Activated CD4-positive, alpha-beta T cell treated with anti-CD3 and anti-CD28 coated beads for 4 hours (primary cell): ENCODE measurements around the gene IKBKG.
"Not testable (repeated sequence)": the region's sequence is repeated elsewhere in the genome, so short reads cannot be mapped to it uniquely, and the experiment has no call there.

Source experiments
- DNase-seq, 2 donors: peaks; one replicate each; pipeline ENCODE4 v3.0.0-alpha.2; 2020

The IKBKG gene

DNA sequence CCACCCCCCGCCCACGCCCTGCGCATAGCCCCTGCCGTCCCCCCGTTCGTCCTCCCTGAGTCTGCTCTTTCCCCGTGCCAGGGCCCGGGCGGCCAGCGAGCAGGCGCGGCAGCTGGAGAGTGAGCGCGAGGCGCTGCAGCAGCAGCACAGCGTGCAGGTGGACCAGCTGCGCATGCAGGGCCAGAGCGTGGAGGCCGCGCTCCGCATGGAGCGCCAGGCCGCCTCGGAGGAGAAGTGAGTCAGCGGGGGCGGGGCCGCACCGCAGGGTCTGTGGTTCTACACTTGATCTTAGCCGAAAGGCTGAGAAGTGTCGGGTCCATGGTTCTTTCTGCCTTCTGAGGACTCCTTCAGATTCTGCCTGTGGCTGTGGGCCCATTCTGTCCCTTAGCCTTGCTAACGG lies 12.9 kb downstream of the IKBKG start:
- DNase-seq, result not testable (repeated sequence)

- DNase-seq, result not testable (repeated sequence)
Measured at GRCh38 chrX:154562295-154562694, 14.9 kb downstream of the IKBKG start.

DNA sequence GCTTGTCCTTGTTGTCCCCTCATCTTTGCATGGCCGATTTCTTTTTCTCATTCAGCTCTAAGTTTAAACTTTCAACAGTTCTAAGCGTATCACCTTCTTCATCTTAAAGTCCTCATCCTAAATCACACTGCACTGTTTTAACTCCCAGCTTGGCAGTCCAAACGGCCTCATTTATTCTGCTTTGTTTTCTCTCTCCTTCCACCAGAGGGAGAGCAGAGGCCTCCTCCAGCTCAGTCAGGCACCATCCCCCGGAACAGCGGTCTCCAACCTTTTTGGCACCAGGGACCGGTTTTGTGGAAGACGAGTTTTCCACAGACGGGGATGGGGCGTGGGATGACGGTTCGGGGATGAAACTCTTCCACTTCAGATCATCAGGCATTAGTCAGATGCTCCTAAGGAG lies 22.9 kb downstream of the IKBKG start:
- DNase-seq, result not testable (repeated sequence)

- not testable (repeated sequence) for DNase-seq
Measured at GRCh38 chrX:154573061-154573460, 25.6 kb downstream of the IKBKG start.

GRCh38 chrX:154575076-154575475 lies 27.7 kb downstream of the IKBKG start:
- not testable (repeated sequence) for DNase-seq

DNA sequence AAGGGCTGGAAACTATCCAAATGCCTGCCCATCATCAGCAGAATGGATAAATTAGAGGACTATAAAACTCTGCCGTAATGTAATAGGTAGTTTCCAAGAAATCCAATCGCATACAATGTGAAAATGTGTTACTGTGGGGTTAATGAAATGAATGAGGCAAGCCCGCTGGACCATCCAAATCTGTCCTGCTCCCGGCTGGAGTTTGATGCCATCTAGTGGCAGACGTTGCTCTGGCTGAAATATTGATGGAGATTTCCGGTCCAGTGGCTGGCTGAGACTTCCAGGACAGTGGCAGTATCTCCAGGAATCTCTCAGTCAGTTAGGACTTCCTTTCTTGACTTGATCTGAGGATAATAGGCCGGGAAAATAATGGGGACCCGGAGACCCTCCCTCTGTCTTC lies 35.6 kb downstream of the IKBKG start:
- DNase-seq, result not testable (repeated sequence)

GRCh38 chrX:154584585-154585183 lies 37.3 kb downstream of the IKBKG start, which contains the start of gene CTAG1A:
CTAG1A (plus strand) TSS chrX:154585133; CDS start chrX:154585207, 74 bp downstream.
- DNase-seq, result not testable (repeated sequence)

DNA sequence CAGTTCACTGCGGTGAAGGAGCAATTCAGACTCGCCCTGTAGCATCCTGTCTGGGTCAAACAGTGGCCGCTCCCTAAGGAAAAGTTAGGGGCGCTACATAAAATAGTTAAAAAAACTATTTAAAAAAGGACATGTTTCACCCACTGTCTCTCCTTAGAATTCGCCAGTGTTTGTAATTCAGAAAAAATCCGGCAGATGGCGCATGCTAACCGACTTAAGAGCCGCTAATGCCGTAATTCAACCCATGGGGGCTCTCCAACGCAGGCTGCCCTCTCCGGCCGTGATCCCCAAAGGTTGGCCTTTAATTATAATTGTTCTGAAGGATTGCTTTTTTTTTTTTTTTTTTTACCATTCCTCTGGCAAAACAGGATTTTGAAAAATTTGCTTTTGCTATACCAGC lies 43.0 kb downstream of the IKBKG start:
- not testable (repeated sequence) for DNase-seq

GRCh38 chrX:154592505-154592904 lies 45.1 kb downstream of the IKBKG start:
- no peak for DNase-seq

GRCh38 chrX:154593201-154593600 lies 45.8 kb downstream of the IKBKG start:
- no peak for DNase-seq

DNA sequence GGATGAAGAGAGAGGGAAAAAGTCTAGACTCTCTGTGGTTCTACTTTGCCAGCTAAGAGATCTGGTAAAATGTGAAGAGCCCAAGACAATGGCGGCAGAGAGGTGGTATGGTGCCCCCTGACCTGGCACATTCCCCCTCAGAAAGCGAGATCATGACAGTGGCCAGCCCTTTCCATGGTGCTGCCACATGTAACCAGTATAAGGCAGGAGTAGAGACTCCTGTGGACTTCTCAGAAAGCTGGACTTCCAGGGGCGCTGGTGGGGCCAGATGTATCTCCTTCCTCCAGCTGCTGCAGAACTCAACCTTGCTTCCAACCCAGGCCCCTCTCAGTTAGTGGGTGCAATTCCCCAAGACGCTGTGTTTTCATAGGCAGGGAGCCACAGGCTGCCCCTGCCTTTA lies 47.1 kb downstream of the IKBKG start:
- no peak for DNase-seq

- no peak for DNase-seq
Measured at GRCh38 chrX:154595559-154596249, 48.3 kb downstream of the IKBKG start.

- no peak for DNase-seq
Measured at GRCh38 chrX:154596290-154596929, 49.0 kb downstream of the IKBKG start.

- no peak for DNase-seq
Measured at GRCh38 chrX:154597221-154597620, 49.8 kb downstream of the IKBKG start.

GRCh38 chrX:154598656-154599055 lies 51.2 kb downstream of the IKBKG start:
- DNase-seq, result no peak

GRCh38 chrX:154599531-154599930 lies 52.1 kb downstream of the IKBKG start:
- DNase-seq, result no peak

DNA sequence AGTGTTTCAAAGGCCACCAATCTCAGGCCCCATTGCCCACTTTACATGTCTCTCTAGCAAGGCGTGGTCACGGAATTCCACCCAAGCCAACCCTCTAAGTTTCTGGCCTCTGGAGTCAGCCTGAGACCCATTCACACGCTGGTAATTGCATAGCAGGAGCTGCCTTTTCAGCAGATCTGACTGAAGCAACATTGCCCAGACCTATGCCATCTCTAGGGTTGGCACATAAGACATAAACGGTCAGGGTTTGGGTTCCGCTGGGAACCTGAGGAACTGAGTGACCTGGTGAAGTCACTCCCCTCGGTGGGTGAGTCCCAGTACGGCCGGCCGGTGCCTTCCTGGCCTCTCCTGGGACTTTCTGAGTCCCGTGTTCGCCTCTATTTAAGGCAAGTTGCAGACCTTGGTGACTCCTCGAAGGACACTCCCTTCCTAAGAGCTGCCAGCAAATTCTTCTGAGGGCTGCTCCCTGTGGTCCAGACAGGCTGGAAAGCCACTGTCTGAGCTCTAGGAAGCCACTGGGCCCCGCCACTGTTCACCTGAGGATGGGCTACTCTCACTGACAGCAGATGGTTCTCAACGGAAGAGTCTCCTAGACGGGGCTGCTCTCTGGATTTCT lies 53.4 kb downstream of the IKBKG start:
- DNase-seq, result no peak

DNA sequence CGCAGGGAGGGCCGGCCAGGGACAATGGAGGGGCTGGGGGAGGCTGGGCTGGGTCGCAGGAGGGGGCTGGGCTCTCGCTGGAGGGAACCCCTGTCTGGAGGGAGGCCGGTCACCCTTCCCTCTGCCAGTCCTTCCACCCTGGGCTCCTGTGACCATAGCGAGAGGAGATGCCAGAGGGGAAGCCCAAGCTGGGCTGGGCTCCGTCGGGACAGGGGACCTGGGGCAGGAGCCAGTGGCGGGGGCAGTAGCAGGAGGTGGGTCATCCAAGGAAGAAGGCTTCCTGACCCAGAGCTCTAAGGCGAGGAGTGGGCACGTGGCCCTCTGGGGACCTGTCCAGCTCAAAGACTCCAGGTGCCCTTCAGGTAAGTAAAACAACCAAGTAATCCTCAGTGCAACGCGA lies 54.8 kb downstream of the IKBKG start:
- DNase-seq, result no peak

DNA sequence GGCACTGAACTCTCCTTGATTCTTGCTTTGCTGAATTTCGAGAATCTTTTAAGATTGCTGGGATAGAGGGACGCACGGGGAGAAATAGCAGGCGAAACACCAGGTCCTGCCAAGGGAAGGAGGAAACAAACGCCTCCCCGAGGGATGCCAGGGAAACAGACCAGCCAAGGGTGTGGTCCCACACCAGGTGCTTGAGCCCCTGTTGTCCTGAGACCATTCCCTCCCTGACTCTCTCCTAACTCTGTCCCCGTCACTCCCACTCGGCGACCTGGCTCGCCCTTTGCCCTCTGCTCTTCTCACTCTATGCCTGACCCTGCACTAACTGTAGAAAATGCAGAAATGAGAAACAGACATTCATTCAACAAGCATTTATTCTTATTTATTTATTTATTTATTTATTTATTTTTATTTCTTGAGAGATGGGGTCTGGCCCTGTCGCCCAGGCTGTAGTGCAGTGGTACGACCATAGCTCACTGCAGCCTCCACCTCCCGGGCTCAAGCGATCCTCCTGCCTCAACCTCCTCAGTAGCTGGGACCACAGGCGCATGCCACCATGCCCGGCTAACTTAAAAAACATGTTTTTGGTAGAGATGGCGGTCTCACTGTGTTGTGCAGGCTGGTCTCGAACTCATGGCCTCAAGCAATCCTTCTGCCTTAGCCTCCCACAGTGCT lies 55.5 kb downstream of the IKBKG start:
- no peak for DNase-seq

- no peak for DNase-seq
Measured at GRCh38 chrX:154603438-154604430, 56.3 kb downstream of the IKBKG start.

- DNase-seq, result no peak
Measured at GRCh38 chrX:154605566-154605965, 58.1 kb downstream of the IKBKG start.

DNA sequence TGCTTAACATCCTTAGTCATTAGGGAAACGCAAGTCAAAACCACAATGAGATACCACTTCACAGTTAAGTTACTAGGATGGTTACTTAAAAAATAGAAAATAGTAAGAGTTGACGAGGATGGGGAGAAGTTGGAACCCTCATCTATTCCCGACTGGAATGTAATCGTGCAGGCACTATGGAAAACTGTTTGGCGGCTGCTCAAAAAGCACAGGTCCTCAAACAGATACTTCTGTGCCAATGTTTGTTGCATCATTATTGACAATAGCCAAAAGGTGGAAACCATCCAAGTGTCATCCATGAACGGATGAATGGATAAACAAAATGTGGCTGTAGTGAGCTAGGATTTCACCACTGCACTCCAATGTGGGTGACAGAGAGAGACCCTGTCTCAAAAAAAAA lies 60.0 kb downstream of the IKBKG start:
- no peak for DNase-seq
